Fibroblast of lung (primary cell): Measurements from ENCODE around the gene HINFP. TPM values are rescaled to one million over a fixed set of nuclear protein-coding genes. Genes with fewer than 3 reads are reported as not detected.

ENCODE experiments used
- DNase-seq, 2 donors: peaks; one replicate each; pipeline versions ENCODE4 v3.0.0 to v3.0.0-alpha.2; 2010; ENCODE audit warnings: low read depth in 2 of 2
- H2AFZ ChIP-seq: 2 replicates; pipeline ENCODE4 v1.5.1; 2012; ENCODE audit warnings: low read length, control low read depth, inconsistent platforms
- H3K27ac ChIP-seq: 2 replicates; pipeline ENCODE4 v1.5.1; 2011; ENCODE audit warnings: low read length, control low read depth; ENCODE audit not compliant: insufficient read depth
- H3K27me3 ChIP-seq: 2 replicates; pipeline ENCODE4 v1.5.1; 2011; ENCODE audit warnings: mild to moderate bottlenecking, low read length; ENCODE audit not compliant: control insufficient read depth, insufficient read depth
- H3K36me3 ChIP-seq: 2 replicates; pipeline ENCODE4 v1.5.1; 2011; ENCODE audit warnings: low read length; ENCODE audit not compliant: control insufficient read depth, insufficient read depth
- H3K4me1 ChIP-seq: 2 replicates; pipeline ENCODE4 v1.5.1; 2011; ENCODE audit warnings: low read length; ENCODE audit not compliant: control insufficient read depth, insufficient read depth; ENCODE audit errors: extremely low read depth
- H3K4me2 ChIP-seq: 2 replicates; pipeline ENCODE4 v1.5.1; 2011; ENCODE audit warnings: low read length, control low read depth; ENCODE audit not compliant: insufficient read depth; ENCODE audit errors: extremely low read depth
- H3K4me3 ChIP-seq, 4 experiments: fragments of 200-600 bp in 1 of 4; sonication (generic) in 1 of 4; replicated peaks in 1 of 4; 2 replicates each; pipeline ENCODE4 v1.5.1; 2011 to 2016; ENCODE audit warnings: low read length in 4 of 4, low read depth in 3 of 4, mild to moderate bottlenecking in 3 of 4, control low read depth in 2 of 4, inconsistent platforms in 1 of 4, mixed read lengths in 1 of 4; ENCODE audit not compliant: insufficient read depth in 1 of 4; ENCODE audit errors: control extremely low read depth in 1 of 4
- H3K79me2 ChIP-seq: 2 replicates; pipeline ENCODE4 v1.5.1; 2012; ENCODE audit warnings: mild to moderate bottlenecking, low read length, inconsistent platforms; ENCODE audit not compliant: control insufficient read depth, insufficient read depth
- H3K9ac ChIP-seq: 2 replicates; pipeline ENCODE4 v1.5.1; 2011; ENCODE audit warnings: mild to moderate bottlenecking, low read length, control low read depth; ENCODE audit not compliant: insufficient read depth
- H3K9me3 ChIP-seq: 2 replicates; pipeline ENCODE4 v1.5.1; 2012; ENCODE audit warnings: low read depth, low read length; ENCODE audit not compliant: control insufficient read depth, insufficient read depth
- H4K20me1 ChIP-seq: 2 replicates; pipeline ENCODE4 v1.5.1; 2011; ENCODE audit warnings: low read length; ENCODE audit not compliant: control insufficient read depth, insufficient read depth; ENCODE audit errors: extremely low read depth
- EZH2 ChIP-seq: IDR thresholded peaks from 2 replicates; pipeline ENCODE4 v1.5.1; 2012; ENCODE audit warnings: low read length, control low read depth, mild to moderate bottlenecking; ENCODE audit errors: missing control alignments
- polyA plus RNA-seq, 2 donors: library from polyadenylated mRNA; depleted of rRNA in 1 of 2; stranded (reverse) in 1 of 2; unstranded in 1 of 2; fragments of >200 nt; gene quantifications; 2 replicates each; pipeline ENCODE4 v1.2.1, GENCODE V29; 2011 to 2012; ENCODE audit warnings: missing spikeins in 1 of 2
- total RNA-seq: library from RNA; depleted of rRNA; stranded (reverse); fragments of >200 nt; gene quantifications from 2 replicates; pipeline ENCODE4 v1.2.1, GENCODE V29; 2014
- TF ChIP-seq, protein P1 (sequence below), 2 donors: IDR thresholded peaks in 1 of 2; conservative IDR thresholded peaks in 1 of 2; 1 replicate in 1 of 2; 2 replicates in 1 of 2; pipeline ENCODE4 v1.5.1; 2011 to 2012; ENCODE audit warnings: low read length in 2 of 2, control low read depth in 1 of 2, inconsistent platforms in 1 of 2, low read depth in 1 of 2, mild to moderate bottlenecking in 1 of 2

HINFP gene
- total and polyA plus RNA-seq, 2 donors (not counting 1 experiment from before 2014, with no cell fraction given) = 13.1 to 13.5 TPM

GRCh38 chr11:119121811-119122124 lies 388 bp downstream of the HINFP start:
- H3K27me3 ChIP-seq = no peaks in the 10 kb centered on the region
- peak overlapping the region; percentile 94 for H2AFZ ChIP-seq
- peaks cover 2% of the 10 kb centered on the region for H3K36me3 ChIP-seq
- peak overlapping the region; percentile 80 for H3K9ac ChIP-seq
- no peaks in the 10 kb centered on the region for H3K9me3 ChIP-seq
- no peaks in the 10 kb centered on the region for H4K20me1 ChIP-seq
- H3K79me2 ChIP-seq = peaks cover 18% of the 10 kb centered on the region
- peaks cover 10% of the 10 kb centered on the region for H3K4me1 ChIP-seq
- TF ChIP-seq EZH2 = no peak
- TF ChIP-seq, protein P1, sequence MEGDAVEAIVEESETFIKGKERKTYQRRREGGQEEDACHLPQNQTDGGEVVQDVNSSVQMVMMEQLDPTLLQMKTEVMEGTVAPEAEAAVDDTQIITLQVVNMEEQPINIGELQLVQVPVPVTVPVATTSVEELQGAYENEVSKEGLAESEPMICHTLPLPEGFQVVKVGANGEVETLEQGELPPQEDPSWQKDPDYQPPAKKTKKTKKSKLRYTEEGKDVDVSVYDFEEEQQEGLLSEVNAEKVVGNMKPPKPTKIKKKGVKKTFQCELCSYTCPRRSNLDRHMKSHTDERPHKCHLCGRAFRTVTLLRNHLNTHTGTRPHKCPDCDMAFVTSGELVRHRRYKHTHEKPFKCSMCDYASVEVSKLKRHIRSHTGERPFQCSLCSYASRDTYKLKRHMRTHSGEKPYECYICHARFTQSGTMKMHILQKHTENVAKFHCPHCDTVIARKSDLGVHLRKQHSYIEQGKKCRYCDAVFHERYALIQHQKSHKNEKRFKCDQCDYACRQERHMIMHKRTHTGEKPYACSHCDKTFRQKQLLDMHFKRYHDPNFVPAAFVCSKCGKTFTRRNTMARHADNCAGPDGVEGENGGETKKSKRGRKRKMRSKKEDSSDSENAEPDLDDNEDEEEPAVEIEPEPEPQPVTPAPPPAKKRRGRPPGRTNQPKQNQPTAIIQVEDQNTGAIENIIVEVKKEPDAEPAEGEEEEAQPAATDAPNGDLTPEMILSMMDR (conservative IDR thresholded peaks at IDR 0.05 in 1 of 2, IDR thresholded peaks at IDR 0.05 in 1 of 2; ENCODE audit: low read depth in 1 of 2, low read length in 2 of 2) = no peak
- H3K27ac ChIP-seq = peak overlapping the region; percentile 84
- peak overlapping the region; percentile 80 to 98 (median 90) for H3K4me3 ChIP-seq
- no peak for DNase-seq
- H3K4me2 ChIP-seq = peak overlapping the region; percentile 97

- no peaks in the 10 kb centered on the region for H4K20me1 ChIP-seq
- H3K9ac ChIP-seq = no peak overlapping the region
- H3K4me2 ChIP-seq = no peak overlapping the region
- peaks cover 18% of the 10 kb centered on the region for H3K79me2 ChIP-seq
- no peaks in the 10 kb centered on the region for H3K27me3 ChIP-seq
- no peak overlapping the region for H2AFZ ChIP-seq
- peaks cover 7% of the 10 kb centered on the region for H3K36me3 ChIP-seq
- TF ChIP-seq, protein P1 (conservative IDR thresholded peaks at IDR 0.05 in 1 of 2, IDR thresholded peaks at IDR 0.05 in 1 of 2; ENCODE audit: low read depth in 1 of 2, low read length in 2 of 2) = no peak
- no peak for TF ChIP-seq EZH2
- DNase-seq = no peak
- H3K4me1 ChIP-seq = peaks cover 6% of the 10 kb centered on the region
- H3K9me3 ChIP-seq = no peaks in the 10 kb centered on the region
- no peak overlapping the region for H3K27ac ChIP-seq
- H3K4me3 ChIP-seq = no peak overlapping the region
Measured at GRCh38 chr11:119125821-119126220, 4.4 kb downstream of the HINFP start.

DNA sequence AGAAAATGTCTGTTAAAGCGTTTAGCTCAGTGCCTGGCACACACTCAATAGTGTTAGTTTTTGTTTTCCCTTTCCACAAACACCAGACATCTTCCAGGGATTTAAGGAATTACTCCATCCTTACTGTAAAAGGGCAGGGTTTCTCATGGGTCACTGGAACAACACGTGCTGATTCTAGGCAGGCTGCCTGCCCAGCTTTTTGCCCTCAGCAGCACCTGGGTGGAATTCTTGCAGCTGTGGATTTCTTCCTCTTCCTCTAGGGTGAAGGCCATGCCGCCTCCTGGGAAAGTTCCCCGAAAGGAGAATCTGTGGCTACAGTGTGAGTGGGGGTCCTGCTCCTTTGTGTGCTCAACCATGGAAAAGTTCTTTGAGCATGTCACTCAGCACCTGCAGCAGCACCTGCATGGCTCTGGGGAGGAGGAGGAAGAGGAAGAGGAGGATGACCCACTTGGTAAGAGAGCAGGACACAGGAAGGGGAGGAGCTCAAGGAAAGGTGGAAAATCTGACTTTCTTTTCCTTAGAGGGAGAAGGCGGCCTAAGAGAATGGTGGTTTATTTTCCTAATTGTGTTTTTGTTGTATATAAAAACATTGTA lies 5.4 kb downstream of the HINFP start:
- H3K9me3 ChIP-seq = no peaks in the 10 kb centered on the region
- peaks cover 4% of the 10 kb centered on the region for H3K4me1 ChIP-seq
- no peaks in the 10 kb centered on the region for H3K27me3 ChIP-seq
- H2AFZ ChIP-seq = no peak overlapping the region
- H3K27ac ChIP-seq = no peak overlapping the region
- no peak overlapping the region for H3K4me3 ChIP-seq
- H4K20me1 ChIP-seq = no peaks in the 10 kb centered on the region
- no peak overlapping the region for H3K9ac ChIP-seq
- H3K79me2 ChIP-seq = peaks cover 15% of the 10 kb centered on the region
- peaks cover 8% of the 10 kb centered on the region for H3K36me3 ChIP-seq
- H3K4me2 ChIP-seq = no peak overlapping the region
- TF ChIP-seq, protein P1 (conservative IDR thresholded peaks at IDR 0.05 in 1 of 2, IDR thresholded peaks at IDR 0.05 in 1 of 2; ENCODE audit: low read depth in 1 of 2, low read length in 2 of 2) = no peak
- TF ChIP-seq EZH2 = no peak
- DNase-seq = no peak
